ENCODE results near the gene GLIPR2.
A peak's percentile ranks its signal among the peaks of the same experiment; 100 is the strongest.
"Not testable (repeated sequence)": the region's sequence is repeated elsewhere in the genome, so short reads cannot be mapped to it uniquely, and the experiment has no call there.

GLIPR2 gene

GRCh38 chr9:36143245-36143641 lies 6.7 kb downstream of the GLIPR2 start:
- DNase-seq: no peak

GRCh38 chr9:36144309-36145232 lies 8.0 kb downstream of the GLIPR2 start:
- no peak for DNase-seq

GRCh38 chr9:36145970-36146369 lies 9.4 kb downstream of the GLIPR2 start:
- no peak for DNase-seq

GRCh38 chr9:36146651-36147050 lies 10.1 kb downstream of the GLIPR2 start:
- DNase-seq: no peak

GRCh38 chr9:36147441-36148175 lies 11.1 kb downstream of the GLIPR2 start:
- DNase-seq: no peak

- peak in 54 of 56 donors; percentile 63 to 99 (median 88) for DNase-seq
Measured at GRCh38 chr9:36148311-36149051, 11.9 kb downstream of the GLIPR2 start.

- DNase-seq: peak in 4 of 56 donors; percentile 14 to 36 (median 26)
Measured at GRCh38 chr9:36149197-36149596, 12.7 kb downstream of the GLIPR2 start.

- DNase-seq: peak in 2 of 56 donors; percentile 16 to 26
Measured at GRCh38 chr9:36150574-36151315, 14.2 kb downstream of the GLIPR2 start.

GRCh38 chr9:36151316-36152210 lies 15.0 kb downstream of the GLIPR2 start:
- peak in 4 of 56 donors; percentile 16 to 36 (median 24) for DNase-seq

- no peak for DNase-seq
Measured at GRCh38 chr9:36152741-36153438, 16.4 kb downstream of the GLIPR2 start.

- no peak for DNase-seq
Measured at GRCh38 chr9:36153746-36154145, 17.2 kb downstream of the GLIPR2 start.

GRCh38 chr9:36154331-36154952 lies 17.9 kb downstream of the GLIPR2 start:
- DNase-seq: peak in 41 of 56 donors; percentile 17 to 74 (median 49)

GRCh38 chr9:36156116-36156515 lies 19.6 kb downstream of the GLIPR2 start:
- no peak for DNase-seq

GRCh38 chr9:36158122-36158521 lies 21.6 kb downstream of the GLIPR2 start:
- DNase-seq: no peak

- no peak for DNase-seq
Measured at GRCh38 chr9:36158917-36159316, 22.4 kb downstream of the GLIPR2 start.

GRCh38 chr9:36159509-36159908 lies 23.0 kb downstream of the GLIPR2 start:
- DNase-seq: not testable (repeated sequence)

- not testable (repeated sequence) for DNase-seq
Measured at GRCh38 chr9:36160126-36160525, 23.6 kb downstream of the GLIPR2 start.

- DNase-seq: no peak
Measured at GRCh38 chr9:36161187-36161586, 24.7 kb downstream of the GLIPR2 start.
